ENCODE results near the gene ISG20L2.

Gene ISG20L2

GRCh38 chr1:156743367-156744302, 15.1 kb upstream of the ISG20L2 start:
- no peak for TF ChIP-seq CTCF (IDR thresholded peaks at IDR 0.05; ENCODE audit: insufficient read depth, low read depth, low read length, missing control alignments)
- no peak overlapping the region for H3K4me3 ChIP-seq (ENCODE audit: low read length)
- DNase-seq (ENCODE audit: low read depth) = no peak

GRCh38 chr1:156742801-156743200, 14.2 kb upstream of the ISG20L2 start:
- H3K4me3 ChIP-seq (ENCODE audit: low read length) = no peak overlapping the region
- no peak for TF ChIP-seq CTCF (IDR thresholded peaks at IDR 0.05; ENCODE audit: insufficient read depth, low read depth, low read length, missing control alignments)
- no peak for DNase-seq (ENCODE audit: low read depth)

GRCh38 chr1:156742017-156742416, 13.5 kb upstream of the ISG20L2 start:
- DNase-seq (ENCODE audit: low read depth) = no peak
- no peak overlapping the region for H3K4me3 ChIP-seq (ENCODE audit: low read length)
- no peak for TF ChIP-seq CTCF (IDR thresholded peaks at IDR 0.05; ENCODE audit: insufficient read depth, low read depth, low read length, missing control alignments)

GRCh38 chr1:156741481-156741983, 13.0 kb upstream of the ISG20L2 start:
- peak overlapping the region; percentile 34 for H3K4me3 ChIP-seq (ENCODE audit: low read length)
- peak; percentile 33 for DNase-seq (ENCODE audit: low read depth)
- no peak for TF ChIP-seq CTCF (IDR thresholded peaks at IDR 0.05; ENCODE audit: insufficient read depth, low read depth, low read length, missing control alignments)

GRCh38 chr1:156740741-156741480, 12.3 kb upstream of the ISG20L2 start, which contains the start of gene MRPL24:
Gene MRPL24, minus strand, starts transcription at chr1:156741088. Its CDS starts 2,384 bp downstream, at chr1:156738704.
- TF ChIP-seq CTCF (IDR thresholded peaks at IDR 0.05; ENCODE audit: insufficient read depth, low read depth, low read length, missing control alignments) = no peak
- DNase-seq (ENCODE audit: low read depth) = peak; percentile 100
- peak within 1 kb of the TSS; percentile 86 for H3K4me3 ChIP-seq (ENCODE audit: low read length)

GRCh38 chr1:156740237-156740740, 11.7 kb upstream of the ISG20L2 start:
- peak overlapping the region; percentile 86 for H3K4me3 ChIP-seq (ENCODE audit: low read length)
- DNase-seq (ENCODE audit: low read depth) = no peak
- no peak for TF ChIP-seq CTCF (IDR thresholded peaks at IDR 0.05; ENCODE audit: insufficient read depth, low read depth, low read length, missing control alignments)
